HG03439 (cell line): ENCODE results near the gene ADGRV1.

Experiments used
- ATAC-seq: cut with Tn5 transposase; IDR thresholded peaks from one replicate; pipeline ENCODE4 v1.9.1; 2021; ENCODE audit warnings: mild to moderate bottlenecking, moderate library complexity; ENCODE audit not compliant: unreplicated experiment

ADGRV1 gene

GRCh38 chr5:90558344-90559192 lies at the start of gene ADGRV1:
Gene ADGRV1 (plus strand): TSS chr5:90558797. CDS start chr5:90558896, 99 bp downstream.
- no peak for ATAC-seq

- no peak for ATAC-seq
These were observed 48.2 kb upstream of the ADGRV1 start for GRCh38 chr5:90510438-90510837.

- ATAC-seq = no peak
These were observed 44.1 kb upstream of the ADGRV1 start for GRCh38 chr5:90514520-90514919.

- no peak for ATAC-seq
These were observed 39.9 kb upstream of the ADGRV1 start for GRCh38 chr5:90518661-90519060.

- no peak for ATAC-seq
These were observed 39.5 kb upstream of the ADGRV1 start for GRCh38 chr5:90519081-90519480.

- ATAC-seq = peak; percentile 3
These were observed 29.9 kb upstream of the ADGRV1 start for GRCh38 chr5:90528601-90529193.

- ATAC-seq = peak; percentile 93
These were observed 29.2 kb upstream of the ADGRV1 start, which contains the start of gene LYSMD3 for GRCh38 chr5:90529194-90529938. Gene LYSMD3 (minus strand): TSS chr5:90529584. CDS start chr5:90525289, 4,295 bp downstream.

- peak; percentile 49 for ATAC-seq
These were observed 28.5 kb upstream of the ADGRV1 start for GRCh38 chr5:90529939-90530677.

GRCh38 chr5:90530736-90531487 lies 27.7 kb upstream of the ADGRV1 start:
- ATAC-seq = no peak

GRCh38 chr5:90533794-90534193 lies 24.8 kb upstream of the ADGRV1 start:
- ATAC-seq = no peak

- ATAC-seq = no peak
These were observed 23.7 kb upstream of the ADGRV1 start for GRCh38 chr5:90534922-90535321.

GRCh38 chr5:90542827-90543519 lies 15.6 kb upstream of the ADGRV1 start:
- no peak for ATAC-seq

- ATAC-seq = no peak
These were observed 13.1 kb upstream of the ADGRV1 start for GRCh38 chr5:90545511-90545910.

- ATAC-seq = no peak
These were observed 12.3 kb upstream of the ADGRV1 start for GRCh38 chr5:90546216-90546837.

- no peak for ATAC-seq
These were observed 11.5 kb upstream of the ADGRV1 start for GRCh38 chr5:90547072-90547536.

- ATAC-seq = no peak
These were observed 10.5 kb upstream of the ADGRV1 start for GRCh38 chr5:90548069-90548593.

- ATAC-seq = no peak
These were observed 9.4 kb upstream of the ADGRV1 start for GRCh38 chr5:90549223-90549622.

GRCh38 chr5:90549729-90550275 lies 8.8 kb upstream of the ADGRV1 start:
- ATAC-seq = no peak
